CD14-positive monocyte (primary cell): ENCODE results near the gene ZNF407. TPM values are rescaled to one million over a fixed set of nuclear protein-coding genes. Genes with fewer than 3 reads are reported as not detected.
"Not testable (repeated sequence)": the region's sequence is repeated elsewhere in the genome, so short reads cannot be mapped to it uniquely, and the experiment has no call there.

Experiments
- DNase-seq, 3 donors: peaks; one replicate each; pipeline ENCODE4 v3.0.0-alpha.2; 2011 to 2022
- H2AFZ ChIP-seq: 2 replicates; pipeline ENCODE4 v1.6.0; 2012; ENCODE audit warnings: mild to moderate bottlenecking, low read depth, low read length, inconsistent platforms; ENCODE audit not compliant: insufficient read depth, poor library complexity, severe bottlenecking
- H3K27ac ChIP-seq, 2 donors: 1 replicate in 1 of 2; 2 replicates in 1 of 2; pipeline ENCODE4 v1.5.1; 2012 to 2013; ENCODE audit warnings: low read length in 2 of 2, control low read depth in 1 of 2, inconsistent platforms in 1 of 2, low read depth in 1 of 2, mild to moderate bottlenecking in 1 of 2
- H3K27me3 ChIP-seq, 2 donors: one replicate each; pipeline versions ENCODE4 v1.6.0 to v1.6.1; 2011 to 2013; ENCODE audit warnings: low read length in 2 of 2; ENCODE audit not compliant: control insufficient read depth in 2 of 2, insufficient read depth in 2 of 2
- H3K36me3 ChIP-seq, 2 donors: replicated peaks in 1 of 2; 1 replicate in 1 of 2; 2 replicates in 1 of 2; pipeline versions ENCODE4 v1.5.1 to v1.6.1; 2012 to 2013; ENCODE audit warnings: low read length in 2 of 2, control low read depth in 1 of 2, inconsistent platforms in 1 of 2, mild to moderate bottlenecking in 1 of 2; ENCODE audit not compliant: insufficient read depth in 2 of 2, control insufficient read depth in 1 of 2
- H3K4me1 ChIP-seq, 2 donors: 1 replicate in 1 of 2; 2 replicates in 1 of 2; pipeline versions ENCODE4 v1.5.1 to v1.6.1; 2012 to 2013; ENCODE audit warnings: low read length in 2 of 2, control low read depth in 1 of 2, inconsistent platforms in 1 of 2, mild to moderate bottlenecking in 1 of 2, moderate library complexity in 1 of 2; ENCODE audit not compliant: insufficient read depth in 2 of 2, control insufficient read depth in 1 of 2
- H3K4me2 ChIP-seq: replicated peaks from 2 replicates; pipeline ENCODE3; 2012; ENCODE audit warnings: low read length, moderate library complexity, mild to moderate bottlenecking; ENCODE audit not compliant: poor library complexity, severe bottlenecking; ENCODE audit errors: extremely low read depth
- H3K4me3 ChIP-seq, 3 experiments: fragments of 200-600 bp in 1 of 3; sonication (generic) in 1 of 3; replicated peaks in 1 of 3; 1 replicate in 2 of 3; 2 replicates in 1 of 3; pipeline ENCODE4 v1.5.1; 2011 to 2013; ENCODE audit warnings: low read length in 3 of 3, mild to moderate bottlenecking in 3 of 3, control low read depth in 2 of 3, low read depth in 2 of 3, inconsistent platforms in 1 of 3, moderate library complexity in 1 of 3
- H3K79me2 ChIP-seq: 2 replicates; pipeline ENCODE4 v1.6.0; 2012; ENCODE audit warnings: mild to moderate bottlenecking, control low read depth, inconsistent platforms, low read length, moderate library complexity; ENCODE audit not compliant: insufficient read depth
- H3K9ac ChIP-seq: 2 replicates; pipeline ENCODE4 v1.6.0; 2017; ENCODE audit warnings: low read length, mild to moderate bottlenecking; ENCODE audit not compliant: insufficient read depth, poor library complexity, severe bottlenecking
- H3K9me3 ChIP-seq, 2 donors: replicated peaks in 1 of 2; 1 replicate in 1 of 2; 2 replicates in 1 of 2; pipeline versions ENCODE4 v1.5.1 to v1.6.1; 2012 to 2013; ENCODE audit warnings: low read length in 2 of 2, control low read depth in 1 of 2; ENCODE audit not compliant: control insufficient read depth in 1 of 2, insufficient read depth in 1 of 2
- H4K20me1 ChIP-seq: 2 replicates; pipeline ENCODE4 v1.6.0; 2012; ENCODE audit warnings: mild to moderate bottlenecking, low read length, control low read depth, moderate library complexity; ENCODE audit not compliant: insufficient read depth
- H3K27ac Mint-ChIP-seq, 7 donors: one replicate each; pipeline ENCODE4 v1.8.0; 2020; ENCODE audit warnings: mild to moderate bottlenecking in 7 of 7, mixed read lengths in 7 of 7, moderate library complexity in 6 of 7, inconsistent platforms in 2 of 7
- H3K27me3 Mint-ChIP-seq, 3 donors: one replicate each; pipeline ENCODE4 v1.8.0; 2021 to 2022; ENCODE audit warnings: low read depth in 3 of 3, mild to moderate bottlenecking in 3 of 3, mixed read lengths in 3 of 3, moderate library complexity in 3 of 3, inconsistent platforms in 1 of 3
- H3K36me3 Mint-ChIP-seq, 2 donors: one replicate each; pipeline ENCODE4 v1.8.0; 2020; ENCODE audit warnings: mixed read lengths in 2 of 2, inconsistent platforms in 1 of 2, mild to moderate bottlenecking in 1 of 2
- H3K4me1 Mint-ChIP-seq: one replicate; pipeline ENCODE4 v1.8.0; 2020; ENCODE audit warnings: mild to moderate bottlenecking, mixed read lengths
- H3K4me3 Mint-ChIP-seq, 2 donors: one replicate each; pipeline ENCODE4 v1.8.0; 2020; ENCODE audit warnings: mild to moderate bottlenecking in 2 of 2, mixed read lengths in 2 of 2, moderate library complexity in 1 of 2
- H3K9me3 Mint-ChIP-seq, 7 donors: one replicate each; pipeline ENCODE4 v1.8.0; 2020 to 2022; ENCODE audit warnings: mixed read lengths in 7 of 7, mild to moderate bottlenecking in 6 of 7, moderate library complexity in 6 of 7, inconsistent platforms in 2 of 7
- WGBS: methylation state at CpG from one replicate; pipeline ENCODE4 v1.1.5; 2013; ENCODE audit warnings: missing lambda C conversion rate; ENCODE audit not compliant: insufficient coverage; 5-methylcytosine and 5-hydroxymethylcytosine counted together
- intact Hi-C, 2 donors: fragments of 100-400 bp; cut with micrococcal nuclease; formaldehyde crosslinking; loops; one replicate each; pipeline versions ENCODE4 v1.15.0 to v1.15.1; 2023
- polyA plus RNA-seq, 3 donors: library from polyadenylated mRNA; depleted of rRNA in 1 of 3; unstranded in 2 of 3; stranded (reverse) in 1 of 3; fragments of 300-500 nt in 2 of 3; fragments of >200 nt in 1 of 3; fragmentation: Illumina TruSeq in 2 of 3; gene quantifications; 1 replicate in 2 of 3; 2 replicates in 1 of 3; pipeline ENCODE4 v1.2.3, GENCODE V29; 2012 to 2021
- TF ChIP-seq, protein P1 (sequence below): fragments of 200-600 bp; IDR thresholded peaks from one replicate; pipeline ENCODE4 v1.8.0; 2022; ENCODE audit warnings: antibody characterized with exemption, mild to moderate bottlenecking

ZNF407 gene
- polyA plus RNA-seq, 3 donors = 1.3 to 3.6 (median 1.6) TPM

DNA sequence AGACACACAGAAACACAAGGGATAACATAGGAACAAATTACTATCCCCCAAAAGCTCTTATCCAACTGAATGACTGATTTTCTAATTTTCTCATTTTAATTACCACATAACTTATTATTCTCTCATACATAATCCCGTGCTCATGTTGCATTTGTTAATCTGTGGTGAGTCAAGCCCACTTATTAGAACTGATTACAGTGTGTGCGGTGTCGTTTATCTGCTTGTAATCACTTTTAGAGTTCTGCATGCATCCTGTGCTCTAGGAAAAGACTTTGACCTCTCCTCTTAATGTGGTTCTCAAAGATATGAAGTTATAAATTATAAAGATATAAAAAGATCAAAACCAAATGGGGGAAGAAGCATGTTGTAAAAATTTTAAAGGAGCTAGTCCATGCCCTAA is 33.7 kb upstream of the ZNF407 start:
- H2AFZ ChIP-seq = no peak overlapping the region
- peaks cover 15% of the 10 kb centered on the region for H3K4me1 Mint-ChIP-seq
- no CpG with 5 or more reads among the region's 3 CpGs for WGBS

DNA sequence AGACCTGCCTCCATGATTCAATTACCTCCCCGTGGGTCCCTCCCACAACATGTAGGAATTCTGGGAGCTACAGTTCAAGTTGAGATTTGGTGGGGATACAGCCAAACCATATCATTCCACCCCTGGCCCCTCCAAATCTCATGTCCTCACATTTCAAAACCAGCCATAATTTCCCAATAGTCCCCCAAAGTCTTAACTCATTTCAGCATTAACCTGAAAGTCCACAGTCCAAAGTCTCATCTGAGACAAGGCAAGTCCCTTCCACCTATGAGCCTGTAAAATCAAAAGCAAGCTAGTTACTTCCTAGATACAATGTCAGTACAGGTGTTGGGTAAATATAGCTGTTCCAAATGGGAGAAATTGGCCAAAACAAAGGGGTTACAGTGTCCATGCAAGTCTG is 32.5 kb upstream of the ZNF407 start:
- DNase-seq, H3K36me3 Mint-ChIP-seq, H3K4me3 ChIP-seq, H4K20me1 ChIP-seq, H3K27ac Mint-ChIP-seq, H3K36me3 ChIP-seq, H2AFZ ChIP-seq, H3K27me3 ChIP-seq, H3K4me3 Mint-ChIP-seq, intact Hi-C loops, H3K9ac ChIP-seq, H3K4me2 ChIP-seq, H3K79me2 ChIP-seq, H3K9me3 ChIP-seq, H3K27ac ChIP-seq: not testable (repeated sequence)
- peaks cover 12 to 15% of the 10 kb centered on the region in 2 donors for H3K4me1 ChIP-seq
- H3K9me3 Mint-ChIP-seq = peaks cover 4 to 14% (median 9%) of the 10 kb centered on the region in 7 donors
- no CpG with 5 or more reads among the region's 1 CpG for WGBS
- H3K4me1 Mint-ChIP-seq = peaks cover 15% of the 10 kb centered on the region
- H3K27me3 Mint-ChIP-seq = peaks cover 10 to 15% (median 10%) of the 10 kb centered on the region in 3 donors

More for the DNA sequence above, 33.7 kb upstream of the ZNF407 start:
- Mint-ChIP-seq H3K9me3 (peaks cover 4 to 14% (median 9%) of the 10 kb centered on the region in 7 donors), H3K27me3 (peaks cover 8 to 13% (median 12%) of the 10 kb centered on the region in 3 donors), H3K36me3 (no peaks in the 10 kb centered on the region), H3K27ac (no peak overlapping the region), H3K4me3 (no peak overlapping the region)
- no peaks in the 10 kb centered on the region for H3K36me3 ChIP-seq
- H3K4me1 ChIP-seq = peaks cover 12 to 15% of the 10 kb centered on the region in 2 donors
- no peaks in the 10 kb centered on the region for H3K79me2 ChIP-seq
- H3K9ac ChIP-seq = no peak overlapping the region
- no peak for DNase-seq
- H4K20me1 ChIP-seq = no peaks in the 10 kb centered on the region
- TF ChIP-seq, protein P1, sequence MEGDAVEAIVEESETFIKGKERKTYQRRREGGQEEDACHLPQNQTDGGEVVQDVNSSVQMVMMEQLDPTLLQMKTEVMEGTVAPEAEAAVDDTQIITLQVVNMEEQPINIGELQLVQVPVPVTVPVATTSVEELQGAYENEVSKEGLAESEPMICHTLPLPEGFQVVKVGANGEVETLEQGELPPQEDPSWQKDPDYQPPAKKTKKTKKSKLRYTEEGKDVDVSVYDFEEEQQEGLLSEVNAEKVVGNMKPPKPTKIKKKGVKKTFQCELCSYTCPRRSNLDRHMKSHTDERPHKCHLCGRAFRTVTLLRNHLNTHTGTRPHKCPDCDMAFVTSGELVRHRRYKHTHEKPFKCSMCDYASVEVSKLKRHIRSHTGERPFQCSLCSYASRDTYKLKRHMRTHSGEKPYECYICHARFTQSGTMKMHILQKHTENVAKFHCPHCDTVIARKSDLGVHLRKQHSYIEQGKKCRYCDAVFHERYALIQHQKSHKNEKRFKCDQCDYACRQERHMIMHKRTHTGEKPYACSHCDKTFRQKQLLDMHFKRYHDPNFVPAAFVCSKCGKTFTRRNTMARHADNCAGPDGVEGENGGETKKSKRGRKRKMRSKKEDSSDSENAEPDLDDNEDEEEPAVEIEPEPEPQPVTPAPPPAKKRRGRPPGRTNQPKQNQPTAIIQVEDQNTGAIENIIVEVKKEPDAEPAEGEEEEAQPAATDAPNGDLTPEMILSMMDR = no peak
- peaks cover under 1 to 8% of the 10 kb centered on the region in 2 donors for H3K27me3 ChIP-seq
- no peak overlapping the region for H3K4me2 ChIP-seq
- no peak overlapping the region for H3K4me3 ChIP-seq
- H3K27ac ChIP-seq = no peak overlapping the region
- peaks cover 4 to 5% of the 10 kb centered on the region in 2 donors for H3K9me3 ChIP-seq
- intact Hi-C loops = no loop called here

DNA sequence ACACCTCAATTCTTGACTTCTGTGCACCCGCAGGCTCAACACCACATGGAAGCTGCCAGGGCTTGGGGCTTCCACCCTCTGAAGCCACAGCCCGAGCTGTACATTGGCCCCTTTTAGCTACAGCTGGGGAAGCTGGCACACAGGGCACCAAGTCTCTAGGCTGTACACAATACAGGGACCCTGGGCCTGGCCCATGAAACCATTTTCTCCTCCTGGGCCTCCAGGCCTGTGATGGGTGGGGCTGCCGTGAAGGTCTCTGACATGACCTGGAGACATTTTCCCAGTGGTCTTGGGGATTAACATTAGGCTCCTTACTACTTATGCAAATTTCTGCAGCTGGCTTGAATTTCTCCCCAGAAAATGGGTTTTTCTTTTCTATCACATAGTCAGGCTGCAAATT is 31.7 kb upstream of the ZNF407 start:
- H3K36me3 Mint-ChIP-seq, H3K4me2 ChIP-seq, H3K36me3 ChIP-seq, H3K4me3 Mint-ChIP-seq, H3K79me2 ChIP-seq, H3K9ac ChIP-seq, H3K4me3 ChIP-seq, H3K27ac ChIP-seq, H3K9me3 ChIP-seq, intact Hi-C loops, H2AFZ ChIP-seq, H3K27me3 ChIP-seq, H3K27ac Mint-ChIP-seq, DNase-seq, H4K20me1 ChIP-seq: not testable (repeated sequence)
- peaks cover 4 to 14% (median 9%) of the 10 kb centered on the region in 7 donors for H3K9me3 Mint-ChIP-seq
- H3K4me1 ChIP-seq = peaks cover 12 to 15% of the 10 kb centered on the region in 2 donors
- 70% methylated on average over 2 of the region's 3 CpGs for WGBS
- H3K27me3 Mint-ChIP-seq = peaks cover 6 to 16% (median 15%) of the 10 kb centered on the region in 3 donors
- H3K4me1 Mint-ChIP-seq = peaks cover 15% of the 10 kb centered on the region
